PC-3 (cell line): ENCODE results near the gene ADPRHL1.

ENCODE experiments used
- EZH2 ChIP-seq: fragments of 300-600 bp; sonication (generic); IDR thresholded peaks from one replicate; pipeline ENCODE4 v1.6.1; 2017; ENCODE audit warnings: antibody characterized with exemption, mild to moderate bottlenecking, low read length; ENCODE audit not compliant: unreplicated experiment
- EZH2phosphoT487 ChIP-seq: fragments of 300-600 bp; sonication (generic); IDR thresholded peaks from 2 replicates; pipeline ENCODE4 v1.6.1; 2018; ENCODE audit warnings: mild to moderate bottlenecking, antibody characterized with exemption, low read length, borderline replicate concordance
- TF ChIP-seq, protein P1 (sequence below): fragments of 300-600 bp; sonication (generic); conservative IDR thresholded peaks from 2 replicates; pipeline ENCODE4 v1.5.1; 2017; ENCODE audit warnings: antibody characterized with exemption, low read depth, mild to moderate bottlenecking, low read length

DNA sequence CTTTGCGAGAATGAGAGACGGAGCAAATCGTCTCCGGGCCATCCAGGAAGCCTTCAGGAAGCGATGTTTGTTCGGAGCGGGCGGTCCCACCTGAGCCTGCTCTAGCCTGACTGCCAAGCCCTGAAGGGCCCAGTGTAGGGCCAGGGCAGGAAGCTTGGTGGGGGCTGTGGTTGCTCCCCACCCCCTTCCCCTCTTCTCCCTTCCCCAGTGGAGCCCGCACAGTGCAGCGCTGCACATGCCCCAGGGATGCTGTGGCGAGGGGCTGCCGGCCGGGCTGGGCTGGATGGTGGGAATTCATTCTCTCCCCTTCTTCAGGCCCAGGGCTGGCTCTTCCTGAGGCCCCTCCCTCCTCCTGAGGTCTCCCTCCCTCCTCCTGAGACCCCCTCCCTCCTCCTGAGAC lies 82.2 kb downstream of the ADPRHL1 start:
- TF ChIP-seq EZH2 (no peak), EZH2phosphoT487 (no peak)
- TF ChIP-seq, protein P1, sequence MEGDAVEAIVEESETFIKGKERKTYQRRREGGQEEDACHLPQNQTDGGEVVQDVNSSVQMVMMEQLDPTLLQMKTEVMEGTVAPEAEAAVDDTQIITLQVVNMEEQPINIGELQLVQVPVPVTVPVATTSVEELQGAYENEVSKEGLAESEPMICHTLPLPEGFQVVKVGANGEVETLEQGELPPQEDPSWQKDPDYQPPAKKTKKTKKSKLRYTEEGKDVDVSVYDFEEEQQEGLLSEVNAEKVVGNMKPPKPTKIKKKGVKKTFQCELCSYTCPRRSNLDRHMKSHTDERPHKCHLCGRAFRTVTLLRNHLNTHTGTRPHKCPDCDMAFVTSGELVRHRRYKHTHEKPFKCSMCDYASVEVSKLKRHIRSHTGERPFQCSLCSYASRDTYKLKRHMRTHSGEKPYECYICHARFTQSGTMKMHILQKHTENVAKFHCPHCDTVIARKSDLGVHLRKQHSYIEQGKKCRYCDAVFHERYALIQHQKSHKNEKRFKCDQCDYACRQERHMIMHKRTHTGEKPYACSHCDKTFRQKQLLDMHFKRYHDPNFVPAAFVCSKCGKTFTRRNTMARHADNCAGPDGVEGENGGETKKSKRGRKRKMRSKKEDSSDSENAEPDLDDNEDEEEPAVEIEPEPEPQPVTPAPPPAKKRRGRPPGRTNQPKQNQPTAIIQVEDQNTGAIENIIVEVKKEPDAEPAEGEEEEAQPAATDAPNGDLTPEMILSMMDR, result no peak
